ENCODE data around the gene NELL2. TPM values are rescaled to one million over a fixed set of nuclear protein-coding genes. Genes with fewer than 3 reads are reported as not detected.

NELL2 gene
- total and polyA plus RNA-seq, 10 of the 15 experiments (the other 5 are each of a cell fraction or from before 2014, with no cell fraction given) = 0.27 to 2.3 (median 0.76) TPM

DNA sequence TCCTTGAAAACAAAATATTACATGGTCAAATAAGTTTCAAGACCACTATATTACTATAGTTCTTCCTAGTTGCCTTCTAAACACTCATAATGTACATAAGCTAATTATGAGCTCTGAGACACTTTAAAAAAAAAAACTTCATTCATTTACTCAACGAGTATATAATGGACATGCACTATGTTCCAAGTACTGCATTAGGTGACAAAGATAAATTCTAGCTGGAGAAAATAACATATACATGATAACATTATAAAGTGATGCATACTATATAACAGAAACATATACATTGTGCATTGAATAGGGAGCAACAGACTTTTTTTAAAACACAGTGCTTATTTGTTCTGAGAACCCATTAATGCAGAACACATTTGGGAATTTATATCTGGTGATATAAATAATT lies 202.3 kb downstream of the NELL2 start (continued):
- no peak for TF ChIP-seq ZBTB33 (IDR thresholded peaks at IDR 0.05)
- TF ChIP-seq BACH1 (IDR thresholded peaks at IDR 0.05; ENCODE audit: borderline replicate concordance) = no peak

DNA sequence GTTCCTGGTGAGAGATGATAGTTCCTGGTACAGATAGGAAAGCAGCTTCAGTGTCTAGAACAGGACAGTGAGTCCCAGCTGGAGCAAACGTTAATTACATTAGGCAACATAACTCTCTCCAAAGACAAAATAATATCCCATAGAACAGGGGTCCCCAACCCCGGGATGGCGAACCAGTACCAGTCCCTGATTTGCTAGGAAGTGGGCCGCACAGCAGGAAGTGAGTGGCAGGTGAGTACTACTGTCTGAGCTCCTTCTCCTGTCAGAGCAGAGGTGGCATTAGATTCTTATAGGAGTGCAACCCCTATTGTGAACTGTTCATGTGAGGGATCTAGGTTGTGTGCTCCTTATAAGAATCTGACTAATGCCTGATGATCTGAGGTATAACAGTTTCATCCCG lies 204.1 kb downstream of the NELL2 start:
- H3K36me3 ChIP-seq (ENCODE audit: control insufficient read depth in 2 of 2, insufficient read depth in 2 of 2, low read length in 1 of 2) = no peaks in the 10 kb centered on the region
- DNase-seq (ENCODE audit: low read depth, low spot score) (no peak), FAIRE-seq (no peak), ATAC-seq (no peak)
- SMC1A ChIA-PET (ENCODE audit: uncharacterized antibody, unreplicated experiment) = no interaction called here
- no peak overlapping the region for H3K4me3 ChIP-seq
- H3K27me3 ChIP-seq (replicated peaks in 1 of 2; ENCODE audit: control insufficient read depth in 2 of 2, insufficient read depth in 2 of 2, low read length in 1 of 2) = no peaks in the 10 kb centered on the region
- no peak overlapping the region for H3K4me2 ChIP-seq (ENCODE audit: control insufficient read depth, insufficient read depth)
- CTCF ChIA-PET = no interaction called here
- no peak overlapping the region for H3K27ac ChIP-seq (ENCODE audit: control insufficient read depth, insufficient read depth)
- H3K9me3 ChIP-seq (replicated peaks; ENCODE audit: control insufficient read depth, insufficient read depth, low read length) = no peaks in the 10 kb centered on the region
- H3K79me2 ChIP-seq (ENCODE audit: control insufficient read depth, insufficient read depth, low read length) = no peaks in the 10 kb centered on the region
- in situ Hi-C loops (cut with MboI) = no loop called here
- no peak overlapping the region for H3K9ac ChIP-seq (ENCODE audit: control insufficient read depth, insufficient read depth, low read length)
- RAD21 ChIA-PET (ENCODE audit: unreplicated experiment) = no interaction called here
- intact Hi-C loops (cut with micrococcal nuclease; ENCODE audit: unreplicated experiment) = no loop called here
- POLR2A ChIA-PET = no interaction called here
- no peaks in the 10 kb centered on the region for H3K4me1 ChIP-seq (ENCODE audit: control insufficient read depth, insufficient read depth, low read length)
- WGBS (ENCODE audit: insufficient coverage, insufficient replicate concordance, low lambda C conversion rate, missing lambda C conversion rate) = 17% methylated on average over 5 of the region's 5 CpGs
- H4K20me1 ChIP-seq (ENCODE audit: control insufficient read depth, insufficient read depth) = no peaks in the 10 kb centered on the region
- BruUV-seq (replicated peaks) = no TSS peak
- no peak overlapping the region for H2AFZ ChIP-seq (ENCODE audit: control insufficient read depth, low read depth, low read length)
- TF ChIP-seq, protein P1, sequence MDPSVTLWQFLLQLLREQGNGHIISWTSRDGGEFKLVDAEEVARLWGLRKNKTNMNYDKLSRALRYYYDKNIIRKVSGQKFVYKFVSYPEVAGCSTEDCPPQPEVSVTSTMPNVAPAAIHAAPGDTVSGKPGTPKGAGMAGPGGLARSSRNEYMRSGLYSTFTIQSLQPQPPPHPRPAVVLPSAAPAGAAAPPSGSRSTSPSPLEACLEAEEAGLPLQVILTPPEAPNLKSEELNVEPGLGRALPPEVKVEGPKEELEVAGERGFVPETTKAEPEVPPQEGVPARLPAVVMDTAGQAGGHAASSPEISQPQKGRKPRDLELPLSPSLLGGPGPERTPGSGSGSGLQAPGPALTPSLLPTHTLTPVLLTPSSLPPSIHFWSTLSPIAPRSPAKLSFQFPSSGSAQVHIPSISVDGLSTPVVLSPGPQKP (IDR thresholded peaks at IDR 0.05; ENCODE audit: low read depth, low read length) = no peak
- no peak for TF ChIP-seq PML (IDR thresholded peaks at IDR 0.05; ENCODE audit: low read length)
- TF ChIP-seq FOXM1 (IDR thresholded peaks at IDR 0.05; ENCODE audit: low read depth, low read length) = no peak
- no peak for TF ChIP-seq JUNB (IDR thresholded peaks at IDR 0.05)
- TF ChIP-seq BMI1 (IDR thresholded peaks at IDR 0.05; ENCODE audit: borderline replicate concordance) = no peak
- no peak for TF ChIP-seq TBL1XR1 (IDR thresholded peaks at IDR 0.05; ENCODE audit: low read depth, low read length)
- TF ChIP-seq ZBTB33 (IDR thresholded peaks at IDR 0.05) = no peak
- TF ChIP-seq MEF2A (IDR thresholded peaks at IDR 0.05; ENCODE audit: insufficient read depth, low read depth, low read length) = no peak
- TF ChIP-seq SMARCA5 (IDR thresholded peaks at IDR 0.05) = no peak
- TF ChIP-seq CHD1 (IDR thresholded peaks at IDR 0.05; ENCODE audit: low read depth, low read length) = no peak
- no peak for TF ChIP-seq TCF7 (IDR thresholded peaks at IDR 0.05; ENCODE audit: borderline replicate concordance)
- no peak for TF ChIP-seq NFIC (IDR thresholded peaks at IDR 0.05; ENCODE audit: low read depth, low read length)
- no peak for TF ChIP-seq NR2C1 (IDR thresholded peaks at IDR 0.05)
- TF ChIP-seq SP1 (IDR thresholded peaks at IDR 0.05; ENCODE audit: low read depth, low read length) = no peak
- no peak for TF ChIP-seq FOXK2 (IDR thresholded peaks at IDR 0.05)
- no peak for TF ChIP-seq USF2 (IDR thresholded peaks at IDR 0.05; ENCODE audit: borderline replicate concordance, low read depth, low read length)
- no peak for TF ChIP-seq CREM (IDR thresholded peaks at IDR 0.05; ENCODE audit: low read depth)
- TF ChIP-seq MTA2 (IDR thresholded peaks at IDR 0.05; ENCODE audit: low read depth) = no peak
- no peak for TF ChIP-seq PKNOX1 (IDR thresholded peaks at IDR 0.05)
